ENCODE measurements around the gene SH3RF3. TPM values are rescaled to one million over a fixed set of nuclear protein-coding genes. Genes with fewer than 3 reads are reported as not detected.
A peak's percentile ranks its signal among the peaks of the same experiment; 100 is the strongest.

The SH3RF3 gene
- total RNA-seq, 2 donors from 2014 or later, result 1.3 to 5.6 TPM

- intact Hi-C loops (cut with DNase I), result no loop called here
- 89 to 95% methylated on average over 4 of the region's 4 CpGs for WGBS, 2 donors
Observed at GRCh38 chr2:109326306-109326705, 197.3 kb downstream of the SH3RF3 start.

GRCh38 chr2:109330056-109330455 lies 201.1 kb downstream of the SH3RF3 start:
- Histone ChIP-seq H3K36me3 (replicated peaks in 1 of 2; ENCODE audit: insufficient read depth in 1 of 2, low read depth in 2 of 2) (no peaks in the 10 kb centered on the region), H3K4me1 (no peaks in the 10 kb centered on the region), H3K4me3 (no peak overlapping the region), H3K27ac (no peak overlapping the region), H3K9me3 (no peaks in the 10 kb centered on the region), H3K27me3 (no peaks in the 10 kb centered on the region)
- WGBS, 2 donors, result 85 to 89% methylated on average over 4 of the region's 4 CpGs
- DNase-seq (no peak), ATAC-seq (no peak)
- intact Hi-C loops (cut with DNase I), result no loop called here
- no peak for TF ChIP-seq CTCF (IDR thresholded peaks at IDR 0.05)
- TF ChIP-seq POLR2A (IDR thresholded peaks at IDR 0.05), result no peak

More at GRCh38 chr2:109326306-109326705, 197.3 kb downstream of the SH3RF3 start:
- no peak for ATAC-seq
- H3K27me3 ChIP-seq, result no peaks in the 10 kb centered on the region
- H3K36me3 ChIP-seq (replicated peaks in 1 of 2; ENCODE audit: insufficient read depth in 1 of 2, low read depth in 2 of 2), result no peaks in the 10 kb centered on the region
- no peak overlapping the region for H3K27ac ChIP-seq
- no peak for DNase-seq
- no peaks in the 10 kb centered on the region for H3K9me3 ChIP-seq
- peaks cover 9% of the 10 kb centered on the region for H3K4me1 ChIP-seq
- no peak overlapping the region for H3K4me3 ChIP-seq
- no peak for TF ChIP-seq POLR2A (IDR thresholded peaks at IDR 0.05)
- no peak for TF ChIP-seq CTCF (IDR thresholded peaks at IDR 0.05)

- H3K4me1 ChIP-seq, result no peaks in the 10 kb centered on the region
- no peaks in the 10 kb centered on the region for H3K27me3 ChIP-seq
- H3K9me3 ChIP-seq, result no peaks in the 10 kb centered on the region
- 52 to 53% methylated on average over 4 of the region's 4 CpGs for WGBS, 2 donors
- H3K36me3 ChIP-seq (replicated peaks in 1 of 2; ENCODE audit: insufficient read depth in 1 of 2, low read depth in 2 of 2), result no peaks in the 10 kb centered on the region
- no peak overlapping the region for H3K4me3 ChIP-seq
- TF ChIP-seq CTCF (IDR thresholded peaks at IDR 0.05) (no peak), POLR2A (IDR thresholded peaks at IDR 0.05) (no peak)
- ATAC-seq (no peak), DNase-seq (no peak)
- no peak overlapping the region for H3K27ac ChIP-seq
- intact Hi-C loops (cut with DNase I), result no loop called here
Observed at GRCh38 chr2:109331081-109331480, 202.1 kb downstream of the SH3RF3 start.

- Histone ChIP-seq H3K36me3 (replicated peaks in 1 of 2; ENCODE audit: insufficient read depth in 1 of 2, low read depth in 2 of 2) (no peaks in the 10 kb centered on the region), H3K4me3 (no peak overlapping the region), H3K27ac (peak overlapping the region in 2 of 4 donors; percentile 35 to 50), H3K27me3 (no peaks in the 10 kb centered on the region), H3K9me3 (no peaks in the 10 kb centered on the region), H3K4me1 (no peaks in the 10 kb centered on the region)
- TF ChIP-seq POLR2A (IDR thresholded peaks at IDR 0.05) (peak in 2 of 3 donors; percentile 24 to 30), CTCF (IDR thresholded peaks at IDR 0.05) (no peak)
- DNase-seq (peak; percentile 33 to 68 (median 42)), ATAC-seq (peak; percentile 68)
- 44 to 48% methylated on average over 10 to 24 of the region's 24 CpGs for WGBS, 2 donors
- intact Hi-C loops (cut with DNase I), result no loop called here
Observed at GRCh38 chr2:109331896-109332848, 203.2 kb downstream of the SH3RF3 start.
